WTC11 (cell line): ENCODE measurements around the gene GLI1. TPM values are rescaled to one million over a fixed set of nuclear protein-coding genes. Genes with fewer than 3 reads are reported as not detected.
A peak's percentile ranks its signal among the peaks of the same experiment; 100 is the strongest.
"Not testable (repeated sequence)": the region's sequence is repeated elsewhere in the genome, so short reads cannot be mapped to it uniquely, and the experiment has no call there.

Experiments used
- ATAC-seq: fragments of 200-7000 bp; cut with Tn5 transposase; 2 replicates; pipeline ENCODE4 v1.10.0; 2021; ENCODE audit warnings: mild to moderate bottlenecking, moderate library complexity
- CTCF ChIA-PET: fragments of 300-600 bp; sonication (Branson Sonifier 250); formaldehyde crosslinking; loops from one replicate; lab custom pipeline; 2021; ENCODE audit warnings: antibody characterized with exemption; lab: Charles Lee
- POLR2A ChIA-PET: fragments of 350-600 bp; sonication (Branson Sonifier 250); formaldehyde crosslinking; loops from one replicate; lab custom pipeline; 2021; ENCODE audit warnings: antibody characterized with exemption; lab: Charles Lee
- DNase-seq: peaks from one replicate; pipeline ENCODE4 v3.0.0; 2021; ENCODE audit warnings: low spot score
- H3K27ac Mint-ChIP-seq: 2 replicates; pipeline ENCODE4 v1.8.0; 2021; ENCODE audit warnings: mixed read lengths
- H3K27me3 Mint-ChIP-seq: 2 replicates; pipeline ENCODE4 v1.8.0; 2021; ENCODE audit warnings: low read depth, mild to moderate bottlenecking, moderate library complexity, mixed read lengths
- H3K36me3 Mint-ChIP-seq: 2 replicates; pipeline ENCODE4 v1.8.0; 2021; ENCODE audit warnings: mixed read lengths
- H3K4me1 Mint-ChIP-seq: 2 replicates; pipeline ENCODE4 v1.8.0; 2022; ENCODE audit warnings: mixed read lengths
- H3K4me3 Mint-ChIP-seq: 2 replicates; pipeline ENCODE4 v1.8.0; 2021; ENCODE audit warnings: mild to moderate bottlenecking, moderate library complexity, mixed read lengths
- H3K9me3 Mint-ChIP-seq: 2 replicates; pipeline ENCODE4 v1.8.0; 2021; ENCODE audit warnings: mixed read lengths
- ATF6 ChIP-seq: sonication (generic); formaldehyde crosslinking; IDR thresholded peaks from 2 replicates; pipeline ENCODE4 v1.8.1; 2023; ENCODE audit warnings: mild to moderate bottlenecking, missing genetic modification reagents
- EMX1 ChIP-seq: fragments of 250-450 bp; sonication (Bioruptor Pico); IDR thresholded peaks from 2 replicates; pipeline ENCODE4 v1.8.0; 2021; ENCODE audit warnings: mild to moderate bottlenecking
- FOXP1 ChIP-seq: sonication (generic); formaldehyde crosslinking; IDR thresholded peaks from 2 replicates; pipeline ENCODE4 v1.8.0; 2022; ENCODE audit warnings: missing genetic modification reagents, mild to moderate bottlenecking, moderate library complexity, borderline replicate concordance
- IRF2 ChIP-seq: sonication (generic); formaldehyde crosslinking; IDR thresholded peaks from 2 replicates; pipeline ENCODE4 v1.8.0; 2022; ENCODE audit warnings: low read depth, missing genetic modification reagents, borderline replicate concordance
- NFATC4 ChIP-seq: fragments of 250-450 bp; sonication (Bioruptor Pico); IDR thresholded peaks from 2 replicates; pipeline ENCODE4 v1.9.0; 2021; ENCODE audit warnings: mild to moderate bottlenecking
- NR2C2 ChIP-seq: sonication (generic); formaldehyde crosslinking; IDR thresholded peaks from 2 replicates; pipeline ENCODE4 v1.8.0; 2022; ENCODE audit warnings: mild to moderate bottlenecking, missing genetic modification reagents
- TEAD1 ChIP-seq: sonication (generic); formaldehyde crosslinking; IDR thresholded peaks from 2 replicates; pipeline ENCODE4 v1.8.0; 2022; ENCODE audit warnings: mild to moderate bottlenecking, missing genetic modification reagents
- TEAD4 ChIP-seq: sonication (generic); formaldehyde crosslinking; IDR thresholded peaks from 2 replicates; pipeline ENCODE4 v1.8.0; 2022; ENCODE audit warnings: mild to moderate bottlenecking, missing genetic modification reagents
- TP53 ChIP-seq: sonication (generic); formaldehyde crosslinking; IDR thresholded peaks from 2 replicates; pipeline ENCODE4 v1.8.1; 2023; ENCODE audit warnings: mild to moderate bottlenecking, missing genetic modification reagents
- ZMAT4 ChIP-seq: fragments of 250-450 bp; sonication (Bioruptor Pico); IDR thresholded peaks from 2 replicates; pipeline ENCODE4 v1.9.0; 2021; ENCODE audit warnings: mild to moderate bottlenecking
- ZNF219 ChIP-seq: sonication (generic); formaldehyde crosslinking; IDR thresholded peaks from 2 replicates; pipeline ENCODE4 v1.8.0; 2023; ENCODE audit warnings: missing genetic modification reagents, mild to moderate bottlenecking, borderline replicate concordance
- ZNF263 ChIP-seq: sonication (generic); formaldehyde crosslinking; IDR thresholded peaks from 2 replicates; pipeline ENCODE4 v1.8.1; 2022; ENCODE audit warnings: low read depth, mild to moderate bottlenecking, moderate library complexity, missing genetic modification reagents
- ZNF396 ChIP-seq: fragments of 250-450 bp; sonication (Bioruptor Pico); IDR thresholded peaks from 2 replicates; pipeline ENCODE4 v1.8.0; 2021; ENCODE audit warnings: mild to moderate bottlenecking, moderate library complexity, borderline replicate concordance
- total RNA-seq: library from RNA; stranded (reverse); gene quantifications from 3 replicates; pipeline ENCODE4 v1.2.3, GENCODE V29; 2021
- TF ChIP-seq, protein P1 (sequence below): fragments of 250-450 bp; sonication (Bioruptor Pico); IDR thresholded peaks from 2 replicates; pipeline ENCODE4 v1.9.0; 2021; ENCODE audit warnings: mild to moderate bottlenecking
- TF ChIP-seq, protein P2 (sequence below): sonication (generic); formaldehyde crosslinking; IDR thresholded peaks from 2 replicates; pipeline ENCODE4 v1.8.1; 2023; ENCODE audit warnings: mild to moderate bottlenecking, missing genetic modification reagents, moderate library complexity
- TF ChIP-seq, protein P3 (sequence below): sonication (generic); formaldehyde crosslinking; IDR thresholded peaks from 2 replicates; pipeline ENCODE4 v1.8.0; 2022; ENCODE audit warnings: mild to moderate bottlenecking, missing genetic modification reagents

GLI1 gene
- total RNA-seq, 1 experiment from 2014 or later = 16.2 TPM

GRCh38 chr12:57516617-57517153 is 57.1 kb downstream of the GLI1 start:
- Mint-ChIP-seq H3K4me1 (peaks cover 21% of the 10 kb centered on the region), H3K27me3 (peaks cover 3% of the 10 kb centered on the region; the same call in 1 of the 2 replicates), H3K9me3 (no peaks in the 10 kb centered on the region), H3K4me3 (no peak overlapping the region), H3K27ac (peak overlapping the region; percentile 43), H3K36me3 (peaks cover 68% of the 10 kb centered on the region)
- CTCF ChIA-PET = interaction anchor here (1.4 kb wide), 1 partner anchor 67 kb away, joined by 4 read pairs; no protein-coding TSS in a partner anchor
- ATAC-seq (no peak), DNase-seq (no peak)
- POLR2A ChIA-PET = interaction anchor here (0.6 to 1.4 kb wide), 4 partner anchors 13 to 1040 kb away, joined by 3 to 8 read pairs (median 4); partner anchors contain the start of gene DTX3
- no peak for TF ChIP-seq NR2C2 (CRISPR knock-in tag)
- no peak for TF ChIP-seq EMX1 (CRISPR knock-in tag)

DNA sequence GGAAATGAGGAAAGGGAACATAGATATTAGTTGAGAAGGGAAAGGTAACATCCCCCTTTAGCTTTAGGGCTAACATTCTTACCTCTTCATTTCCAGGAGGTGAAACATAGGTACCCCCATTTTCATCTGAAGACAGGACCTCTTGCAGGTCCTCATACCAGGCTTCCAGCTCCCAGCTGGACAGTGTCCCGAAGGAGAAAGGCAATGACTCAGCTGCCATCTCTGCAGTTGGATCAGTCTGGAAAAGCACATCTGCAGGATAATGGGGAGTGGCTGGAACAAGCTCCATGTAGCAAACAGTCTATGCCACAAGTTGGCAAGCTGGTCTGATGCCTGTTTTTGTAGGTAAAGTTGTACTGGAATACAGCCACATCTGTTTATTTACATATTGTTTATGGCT is 57.6 kb downstream of the GLI1 start:
- no peaks in the 10 kb centered on the region for H3K9me3 Mint-ChIP-seq
- peak overlapping the region; percentile 43; the same call in 1 of the 2 replicates for H3K27ac Mint-ChIP-seq
- H3K4me3 Mint-ChIP-seq = no peak overlapping the region
- H3K36me3 Mint-ChIP-seq = peaks cover 63% of the 10 kb centered on the region
- TF ChIP-seq ZNF263 (CRISPR knock-in tag) = no peak
- no peak for TF ChIP-seq TP53
- no peak for TF ChIP-seq NFATC4
- TF ChIP-seq, protein P1, sequence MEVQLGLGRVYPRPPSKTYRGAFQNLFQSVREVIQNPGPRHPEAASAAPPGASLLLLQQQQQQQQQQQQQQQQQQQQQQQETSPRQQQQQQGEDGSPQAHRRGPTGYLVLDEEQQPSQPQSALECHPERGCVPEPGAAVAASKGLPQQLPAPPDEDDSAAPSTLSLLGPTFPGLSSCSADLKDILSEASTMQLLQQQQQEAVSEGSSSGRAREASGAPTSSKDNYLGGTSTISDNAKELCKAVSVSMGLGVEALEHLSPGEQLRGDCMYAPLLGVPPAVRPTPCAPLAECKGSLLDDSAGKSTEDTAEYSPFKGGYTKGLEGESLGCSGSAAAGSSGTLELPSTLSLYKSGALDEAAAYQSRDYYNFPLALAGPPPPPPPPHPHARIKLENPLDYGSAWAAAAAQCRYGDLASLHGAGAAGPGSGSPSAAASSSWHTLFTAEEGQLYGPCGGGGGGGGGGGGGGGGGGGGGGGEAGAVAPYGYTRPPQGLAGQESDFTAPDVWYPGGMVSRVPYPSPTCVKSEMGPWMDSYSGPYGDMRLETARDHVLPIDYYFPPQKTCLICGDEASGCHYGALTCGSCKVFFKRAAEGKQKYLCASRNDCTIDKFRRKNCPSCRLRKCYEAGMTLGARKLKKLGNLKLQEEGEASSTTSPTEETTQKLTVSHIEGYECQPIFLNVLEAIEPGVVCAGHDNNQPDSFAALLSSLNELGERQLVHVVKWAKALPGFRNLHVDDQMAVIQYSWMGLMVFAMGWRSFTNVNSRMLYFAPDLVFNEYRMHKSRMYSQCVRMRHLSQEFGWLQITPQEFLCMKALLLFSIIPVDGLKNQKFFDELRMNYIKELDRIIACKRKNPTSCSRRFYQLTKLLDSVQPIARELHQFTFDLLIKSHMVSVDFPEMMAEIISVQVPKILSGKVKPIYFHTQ = no peak
- no peak for TF ChIP-seq ZNF396 (CRISPR knock-in tag)
- TF ChIP-seq, protein P2, sequence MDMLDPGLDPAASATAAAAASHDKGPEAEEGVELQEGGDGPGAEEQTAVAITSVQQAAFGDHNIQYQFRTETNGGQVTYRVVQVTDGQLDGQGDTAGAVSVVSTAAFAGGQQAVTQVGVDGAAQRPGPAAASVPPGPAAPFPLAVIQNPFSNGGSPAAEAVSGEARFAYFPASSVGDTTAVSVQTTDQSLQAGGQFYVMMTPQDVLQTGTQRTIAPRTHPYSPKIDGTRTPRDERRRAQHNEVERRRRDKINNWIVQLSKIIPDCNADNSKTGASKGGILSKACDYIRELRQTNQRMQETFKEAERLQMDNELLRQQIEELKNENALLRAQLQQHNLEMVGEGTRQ (CRISPR knock-in tag) = no peak
- TF ChIP-seq IRF2 = no peak
- TF ChIP-seq ZNF219 (CRISPR knock-in tag) = no peak
- no peak for TF ChIP-seq TEAD4 (CRISPR knock-in tag)
- TF ChIP-seq TEAD1 = no peak
- TF ChIP-seq, protein P3, sequence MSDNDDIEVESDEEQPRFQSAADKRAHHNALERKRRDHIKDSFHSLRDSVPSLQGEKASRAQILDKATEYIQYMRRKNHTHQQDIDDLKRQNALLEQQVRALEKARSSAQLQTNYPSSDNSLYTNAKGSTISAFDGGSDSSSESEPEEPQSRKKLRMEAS (CRISPR knock-in tag) = no peak
- no peak for TF ChIP-seq ATF6
- TF ChIP-seq FOXP1 (CRISPR knock-in tag) = no peak
- TF ChIP-seq ZMAT4 (CRISPR knock-in tag) = no peak
- TF ChIP-seq, all 79 proteins: peak for 0
- ChIA-PET CTCF (interaction anchor here (1.4 kb wide), 1 partner anchor 66 kb away, joined by 4 read pairs; no protein-coding TSS in a partner anchor), POLR2A (interaction anchor here (0.6 to 1.4 kb wide), 3 partner anchors 13 to 1040 kb away, joined by 3 to 8 read pairs (median 4); partner anchors contain the start of gene DTX3)
- ATAC-seq (no peak), DNase-seq (no peak)
- Mint-ChIP-seq H3K4me1 (peaks cover 26% of the 10 kb centered on the region), H3K27me3 (peaks cover 3% of the 10 kb centered on the region; the same call in 1 of the 2 replicates)

GRCh38 chr12:57517718-57518117 is 58.1 kb downstream of the GLI1 start:
- Mint-ChIP-seq H3K4me1 (peaks cover 26% of the 10 kb centered on the region), H3K36me3 (peaks cover 58% of the 10 kb centered on the region)
- not testable (repeated sequence) for H3K9me3 Mint-ChIP-seq, H3K27me3 Mint-ChIP-seq, DNase-seq, H3K4me3 Mint-ChIP-seq, ATAC-seq, H3K27ac Mint-ChIP-seq
- ChIA-PET POLR2A (interaction anchor here (0.7 to 1.4 kb wide), 2 partner anchors 86 to 300 kb away, joined by 4 read pairs; partner anchors contain the start of gene DTX3), CTCF (interaction anchor here (1.4 kb wide), 1 partner anchor 66 kb away, joined by 4 read pairs; no protein-coding TSS in a partner anchor)
